Activated CD8-positive, alpha-beta T cell treated with anti-CD3 and anti-CD28 coated beads for 36 hours (primary cell): ENCODE data around the gene RSKR. TPM values are rescaled to one million over a fixed set of nuclear protein-coding genes. Genes with fewer than 3 reads are reported as not detected.
"Not testable (repeated sequence)": the region's sequence is repeated elsewhere in the genome, so short reads cannot be mapped to it uniquely, and the experiment has no call there.

Source experiments
- ATAC-seq: fragments of 200-7000 bp; cut with Tn5 transposase; one replicate; pipeline ENCODE4 v1.10.0; 2021; ENCODE audit warnings: mild to moderate bottlenecking, moderate library complexity
- CTCF ChIA-PET: fragments of 350-600 bp; sonication (Branson Sonifier 250); formaldehyde crosslinking; loops from one replicate; lab custom pipeline; 2021; ENCODE audit warnings: antibody characterized with exemption; lab: Charles Lee
- POLR2A ChIA-PET: fragments of 350-600 bp; sonication (Branson Sonifier 250); formaldehyde crosslinking; loops from one replicate; lab custom pipeline; 2021; ENCODE audit warnings: antibody characterized with exemption; lab: Charles Lee
- DNase-seq: peaks from one replicate; pipeline ENCODE4 v3.0.0-alpha.2; 2020
- H3K27ac Mint-ChIP-seq: one replicate; pipeline ENCODE4 v1.8.0; 2021; ENCODE audit warnings: mild to moderate bottlenecking, mixed read lengths
- H3K27me3 Mint-ChIP-seq: one replicate; pipeline ENCODE4 v1.8.0; 2021; ENCODE audit warnings: mixed read lengths
- H3K36me3 Mint-ChIP-seq: one replicate; pipeline ENCODE4 v1.8.0; 2021; ENCODE audit warnings: low read depth, mixed read lengths
- H3K4me1 Mint-ChIP-seq: one replicate; pipeline ENCODE4 v1.8.0; 2021; ENCODE audit warnings: low read depth, mixed read lengths
- H3K4me3 Mint-ChIP-seq: one replicate; pipeline ENCODE4 v1.8.0; 2021; ENCODE audit warnings: mild to moderate bottlenecking, moderate library complexity, mixed read lengths
- H3K9me3 Mint-ChIP-seq: one replicate; pipeline ENCODE4 v1.8.0; 2021; ENCODE audit warnings: mixed read lengths
- intact Hi-C: fragments of 100-400 bp; cut with micrococcal nuclease; formaldehyde crosslinking; loops from one replicate; pipeline ENCODE4 v1.10.0; 2022
- total RNA-seq, 2 experiments: library from RNA; stranded (reverse); gene quantifications; one replicate each; pipeline ENCODE4 v1.2.3, GENCODE V29; 2021
- TF ChIP-seq, protein P1 (sequence below): fragments of 200-600 bp; IDR thresholded peaks from one replicate; pipeline ENCODE4 v1.8.0; 2022; ENCODE audit warnings: antibody characterized with exemption, mild to moderate bottlenecking

Gene RSKR
- total RNA-seq, 2 experiments from 2014 or later: 22.5 to 24.9 TPM

- Mint-ChIP-seq H3K36me3 (peaks cover 49% of the 10 kb centered on the region), H3K27me3 (no peaks in the 10 kb centered on the region), H3K4me1 (no peaks in the 10 kb centered on the region), H3K4me3 (no peak overlapping the region), H3K9me3 (no peaks in the 10 kb centered on the region), H3K27ac (no peak overlapping the region)
- ChIA-PET POLR2A (interaction anchor here (0.6 to 1.2 kb wide), 6 partner anchors 10 to 58 kb away, joined by 3 to 8 read pairs (median 4); no protein-coding TSS in a partner anchor), CTCF (interaction anchor here (0.7 to 3.5 kb wide), 20 partner anchors 10 to 118 kb away, joined by 3 to 18 read pairs (median 4); partner anchors contain the start of genes ALDOC, BLTP2, PIGS and PROCA1)
- DNase-seq: peak; percentile 55
- intact Hi-C loops: loop anchor here (5.0 kb wide), 1 partner anchor 121 kb away; no protein-coding TSS in a partner anchor
- ATAC-seq: peak; percentile 64
- TF ChIP-seq, protein P1, sequence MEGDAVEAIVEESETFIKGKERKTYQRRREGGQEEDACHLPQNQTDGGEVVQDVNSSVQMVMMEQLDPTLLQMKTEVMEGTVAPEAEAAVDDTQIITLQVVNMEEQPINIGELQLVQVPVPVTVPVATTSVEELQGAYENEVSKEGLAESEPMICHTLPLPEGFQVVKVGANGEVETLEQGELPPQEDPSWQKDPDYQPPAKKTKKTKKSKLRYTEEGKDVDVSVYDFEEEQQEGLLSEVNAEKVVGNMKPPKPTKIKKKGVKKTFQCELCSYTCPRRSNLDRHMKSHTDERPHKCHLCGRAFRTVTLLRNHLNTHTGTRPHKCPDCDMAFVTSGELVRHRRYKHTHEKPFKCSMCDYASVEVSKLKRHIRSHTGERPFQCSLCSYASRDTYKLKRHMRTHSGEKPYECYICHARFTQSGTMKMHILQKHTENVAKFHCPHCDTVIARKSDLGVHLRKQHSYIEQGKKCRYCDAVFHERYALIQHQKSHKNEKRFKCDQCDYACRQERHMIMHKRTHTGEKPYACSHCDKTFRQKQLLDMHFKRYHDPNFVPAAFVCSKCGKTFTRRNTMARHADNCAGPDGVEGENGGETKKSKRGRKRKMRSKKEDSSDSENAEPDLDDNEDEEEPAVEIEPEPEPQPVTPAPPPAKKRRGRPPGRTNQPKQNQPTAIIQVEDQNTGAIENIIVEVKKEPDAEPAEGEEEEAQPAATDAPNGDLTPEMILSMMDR: peak; percentile 80
Measured at GRCh38 chr17:28612936-28613872, 781 bp downstream of the RSKR start.

DNA sequence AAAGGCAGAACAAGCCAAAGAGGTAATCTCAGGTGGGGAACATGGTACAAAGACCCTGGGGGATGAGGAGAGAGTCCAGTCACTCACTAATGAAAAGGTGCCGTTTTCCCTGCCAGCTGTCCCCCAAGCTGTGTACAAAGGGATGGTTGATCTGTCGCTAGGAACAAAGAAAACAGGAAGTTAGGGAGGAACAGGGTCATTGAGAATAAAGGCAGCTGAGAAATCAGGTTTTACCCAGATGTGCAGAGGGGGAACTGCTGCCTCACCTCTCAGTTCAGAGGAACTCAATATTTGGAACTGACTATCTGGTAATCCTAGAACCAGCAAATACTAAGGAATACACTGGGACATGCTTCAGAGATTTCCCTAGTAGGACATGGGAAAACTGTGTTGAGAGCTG is 1.5 kb downstream of the RSKR start:
- no peak for DNase-seq
- Mint-ChIP-seq H3K4me3 (no peak overlapping the region), H3K36me3 (peaks cover 47% of the 10 kb centered on the region), H3K27ac (peak overlapping the region; percentile 0), H3K9me3 (no peaks in the 10 kb centered on the region), H3K27me3 (no peaks in the 10 kb centered on the region), H3K4me1 (no peaks in the 10 kb centered on the region)
- POLR2A ChIA-PET: interaction anchor here (0.6 to 1.5 kb wide), 8 partner anchors 8 to 107 kb away, joined by 3 to 8 read pairs (median 3); partner anchors contain the start of gene RPL23A
- CTCF ChIA-PET: interaction anchor here (0.7 to 3.5 kb wide), 20 partner anchors 10 to 117 kb away, joined by 3 to 18 read pairs (median 4); partner anchors contain the start of genes ALDOC, BLTP2, PIGS and PROCA1
- intact Hi-C loops: loop anchor here (5.0 kb wide), 1 partner anchor 120 kb away; no protein-coding TSS in a partner anchor
- TF ChIP-seq, protein P1: no peak
- ATAC-seq: no peak

DNA sequence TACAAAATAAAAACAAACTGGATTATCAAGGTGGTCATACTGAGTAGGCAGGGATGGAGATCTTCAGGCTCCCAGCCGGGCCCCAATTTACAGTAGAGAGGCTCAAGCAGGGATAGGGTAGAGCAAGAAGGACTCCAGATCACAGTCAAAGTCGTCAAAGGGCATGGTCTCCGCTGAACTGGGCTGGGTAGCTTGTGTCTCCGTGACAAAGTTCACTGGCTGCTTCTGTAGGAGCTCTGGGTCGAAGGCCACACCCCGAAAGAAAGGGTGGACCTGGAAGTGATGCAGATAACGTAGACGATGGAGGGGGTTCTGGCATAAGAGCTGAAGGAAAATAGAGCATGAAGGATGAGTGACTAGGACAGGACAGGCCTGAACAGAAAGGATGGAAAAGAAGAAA is 3.6 kb downstream of the RSKR start:
- Mint-ChIP-seq H3K4me3 (no peak overlapping the region), H3K27me3 (no peaks in the 10 kb centered on the region), H3K9me3 (no peaks in the 10 kb centered on the region), H3K27ac (no peak overlapping the region), H3K4me1 (no peaks in the 10 kb centered on the region), H3K36me3 (peaks cover 34% of the 10 kb centered on the region)
- TF ChIP-seq, protein P1: no peak
- CTCF ChIA-PET: interaction anchor here (0.8 to 3.5 kb wide), 4 partner anchors 17 to 63 kb away, joined by 3 to 18 read pairs (median 5); partner anchors contain the start of gene PIGS
- DNase-seq: no peak
- intact Hi-C loops: loop anchor here (5.0 kb wide), 1 partner anchor 118 kb away; no protein-coding TSS in a partner anchor
- ATAC-seq: no peak
- POLR2A ChIA-PET: interaction anchor here (0.6 to 1.4 kb wide), 10 partner anchors 8 to 91 kb away, joined by 3 to 4 read pairs (median 3); partner anchors contain the start of gene BLTP2

DNA sequence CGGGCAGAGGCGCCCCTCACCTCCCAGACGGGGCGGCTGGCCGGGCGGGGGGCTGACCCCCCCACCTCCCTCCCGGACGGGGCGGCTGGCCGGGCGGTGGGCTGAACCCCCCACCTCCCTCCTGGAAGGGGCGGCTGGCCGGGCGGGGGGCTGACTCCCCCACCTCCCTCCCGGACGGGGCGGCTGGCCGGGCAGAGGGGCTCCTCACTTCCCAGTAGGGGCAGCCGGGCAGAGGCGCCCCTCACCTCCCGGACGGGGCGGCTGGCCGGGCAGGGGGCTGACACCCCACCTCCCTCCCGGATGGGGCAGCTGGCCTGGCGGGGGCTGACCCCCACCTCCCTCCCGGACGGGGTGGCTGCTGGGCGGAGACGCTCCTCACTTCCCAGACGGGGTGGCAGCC is 10.0 kb downstream of the RSKR start:
- H3K4me3 Mint-ChIP-seq, CTCF ChIA-PET, ATAC-seq, H3K9me3 Mint-ChIP-seq, H3K36me3 Mint-ChIP-seq, intact Hi-C loops, H3K27me3 Mint-ChIP-seq, POLR2A ChIA-PET, H3K27ac Mint-ChIP-seq, H3K4me1 Mint-ChIP-seq, DNase-seq: not testable (repeated sequence)
